HL-60 (cell line): ENCODE measurements around the gene FCAMR.

Source experiments
- DNase-seq, 2 experiments: peaks; one replicate each; pipeline ENCODE4 v3.0.0-alpha.2; 2010 to 2020; ENCODE audit warnings: low read depth in 1 of 2, low spot score in 1 of 2
- H3K27ac ChIP-seq: fragments of 250-450 bp; sonication (Bioruptor Pico); replicated peaks from 2 replicates; pipeline ENCODE4 v1.5.1; 2020; ENCODE audit warnings: mild to moderate bottlenecking, moderate library complexity
- H3K27me3 ChIP-seq: fragments of 250-450 bp; sonication (Bioruptor Pico); 2 replicates; pipeline ENCODE4 v1.5.1; 2021; ENCODE audit warnings: mild to moderate bottlenecking, moderate library complexity; ENCODE audit not compliant: insufficient read depth, poor library complexity, severe bottlenecking
- H3K4me3 ChIP-seq: replicated peaks from 2 replicates; pipeline ENCODE4 v1.5.1; 2011; ENCODE audit warnings: mild to moderate bottlenecking, control low read depth, low read length; ENCODE audit not compliant: insufficient read depth
- CTCF ChIP-seq: IDR thresholded peaks from one replicate; pipeline ENCODE4 v1.5.1; 2011; ENCODE audit warnings: low read length, control low read depth, inconsistent platforms; ENCODE audit not compliant: insufficient read depth
- GABPA ChIP-seq: IDR thresholded peaks from 2 replicates; pipeline ENCODE4 v1.6.1; 2012; ENCODE audit warnings: low read depth
- POLR2AphosphoS5 ChIP-seq: IDR thresholded peaks from 2 replicates; pipeline ENCODE4 v1.6.1; 2012; ENCODE audit warnings: low read depth
- REST ChIP-seq: IDR thresholded peaks from 2 replicates; pipeline ENCODE4 v1.6.1; 2012; ENCODE audit warnings: low read depth; ENCODE audit not compliant: insufficient replicate concordance
- SPI1 ChIP-seq: IDR thresholded peaks from 2 replicates; pipeline ENCODE4 v1.6.1; 2012; ENCODE audit warnings: low read depth, mild to moderate bottlenecking, borderline replicate concordance

FCAMR gene

GRCh38 chr1:206922524-206922923 lies 47.7 kb downstream of the FCAMR start:
- Histone ChIP-seq H3K27ac (peak overlapping the region; percentile 65), H3K4me3 (no peak overlapping the region), H3K27me3 (no peaks in the 10 kb centered on the region)
- no peak for DNase-seq
- TF ChIP-seq CTCF (no peak), SPI1 (no peak), GABPA (no peak), POLR2AphosphoS5 (no peak), REST (no peak)

- TF ChIP-seq CTCF = no peak
- TF ChIP-seq POLR2AphosphoS5 = 0 out of 2 replicates have a peak, but pooled peaks have one; percentile 27
- TF ChIP-seq SPI1 = peak; percentile 65; the same call in 1 of the 2 replicates
- no peak for TF ChIP-seq REST
- TF ChIP-seq GABPA = no peak
- no peaks in the 10 kb centered on the region for H3K27me3 ChIP-seq
- H3K4me3 ChIP-seq = no peak within 1 kb of the TSS
- peak within 1 kb of the TSS; percentile 65 for H3K27ac ChIP-seq
- peak in 1 of 2 experiments; percentile 86 for DNase-seq
These were observed 48.4 kb downstream of the FCAMR start, which contains the start of gene FCMR for GRCh38 chr1:206921772-206922265. Gene FCMR (minus strand): TSS chr1:206921941. CDS start chr1:206921854, 87 bp downstream.

GRCh38 chr1:206918076-206918475 lies 52.2 kb downstream of the FCAMR start:
- Histone ChIP-seq H3K4me3 (no peak overlapping the region), H3K27me3 (no peaks in the 10 kb centered on the region), H3K27ac (no peak overlapping the region)
- TF ChIP-seq CTCF (no peak), GABPA (no peak), SPI1 (no peak), REST (no peak), POLR2AphosphoS5 (no peak)
- no peak for DNase-seq
